Germinal center (tissue), 1 donor: Measurements from ENCODE around the gene FIZ1.

Source experiments
- DNase-seq: peaks from one replicate; pipeline ENCODE4 v3.0.0; 2012; ENCODE audit warnings: mixed read lengths, low spot score

Gene FIZ1

GRCh38 chr19:55635334-55635717, 36.0 kb upstream of the FIZ1 start:
- DNase-seq, result no peak

DNA sequence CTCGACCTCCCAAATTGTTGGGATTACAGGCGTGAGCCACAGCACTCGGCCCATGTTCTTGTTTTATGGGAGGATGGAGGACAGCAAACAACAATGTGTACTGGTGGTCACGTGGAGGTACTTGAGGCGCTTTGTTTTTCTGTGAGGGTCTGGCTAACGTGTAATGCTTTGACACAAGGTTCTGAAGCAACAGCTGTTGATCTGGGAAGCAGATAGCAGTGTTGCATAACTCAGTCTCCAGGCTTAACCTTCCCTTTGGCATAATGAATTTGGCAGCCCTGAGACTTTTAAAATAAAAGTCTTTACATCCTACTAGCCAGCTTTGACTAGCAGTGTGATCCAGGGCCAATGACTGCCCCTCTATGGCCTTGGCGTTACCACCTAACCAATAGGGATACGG, 34.5 kb upstream of the FIZ1 start:
- no peak for DNase-seq

DNA sequence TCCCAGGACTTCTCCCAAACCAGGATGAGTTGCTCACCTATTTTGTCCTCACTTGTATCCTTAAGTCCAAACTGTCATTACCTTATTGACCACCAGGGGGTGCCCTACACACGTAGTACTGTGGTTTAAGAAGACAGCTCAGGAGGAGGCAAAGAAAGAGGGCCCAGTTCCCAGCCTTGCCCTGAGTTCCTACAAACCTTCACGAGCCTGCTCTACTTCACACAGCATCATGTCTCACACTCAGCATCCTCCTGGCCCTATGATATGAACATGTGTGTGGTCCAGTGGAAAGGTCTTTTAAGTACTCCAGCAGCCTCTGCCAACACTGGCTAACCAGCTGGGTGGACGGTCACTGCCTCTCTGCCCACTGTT, 33.1 kb upstream of the FIZ1 start:
- peak; percentile 60 for DNase-seq

DNA sequence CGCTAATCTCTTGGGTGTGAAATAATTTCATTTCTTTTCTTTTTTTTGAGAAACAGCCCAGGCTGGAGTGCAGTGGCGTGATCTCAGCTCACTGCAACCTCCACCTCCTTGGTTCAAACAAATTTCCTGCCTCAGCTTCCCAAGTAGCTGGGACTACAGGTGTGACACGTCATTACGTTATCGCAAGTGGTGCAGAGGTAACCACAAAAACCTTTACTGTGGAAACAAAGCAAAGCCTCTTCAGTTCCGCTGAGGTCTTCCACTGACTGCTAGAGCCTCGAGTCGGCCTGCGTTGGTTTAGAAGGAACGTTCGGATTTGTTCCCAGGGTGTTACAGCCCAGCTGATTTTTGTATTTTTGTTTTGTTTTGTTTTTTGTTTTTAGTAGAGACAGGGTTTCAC, 27.0 kb upstream of the FIZ1 start:
- DNase-seq, result no peak

DNA sequence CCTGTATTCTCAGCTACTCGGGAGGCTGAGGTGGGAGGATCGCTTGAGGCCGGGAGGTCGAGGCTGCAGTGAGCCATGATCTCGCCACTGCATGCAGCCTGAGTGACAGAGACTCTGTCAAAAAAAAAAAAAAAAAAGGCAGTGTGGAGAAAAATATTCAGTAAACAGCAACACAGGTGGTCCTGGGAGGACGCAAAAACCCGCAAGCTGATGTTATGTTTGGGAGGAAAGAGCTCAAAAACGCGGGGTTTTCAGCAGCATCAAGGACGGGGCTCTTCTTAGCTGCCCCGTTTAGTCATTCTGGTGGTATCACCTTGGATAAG, 25.6 kb upstream of the FIZ1 start:
- DNase-seq, result no peak

GRCh38 chr19:55624109-55625003, 25.0 kb upstream of the FIZ1 start, which contains the start of gene ZNF784:
Gene ZNF784 (minus strand): TSS chr19:55624566. CDS start chr19:55624561, 5 bp downstream.
- DNase-seq, result peak; percentile 95

DNA sequence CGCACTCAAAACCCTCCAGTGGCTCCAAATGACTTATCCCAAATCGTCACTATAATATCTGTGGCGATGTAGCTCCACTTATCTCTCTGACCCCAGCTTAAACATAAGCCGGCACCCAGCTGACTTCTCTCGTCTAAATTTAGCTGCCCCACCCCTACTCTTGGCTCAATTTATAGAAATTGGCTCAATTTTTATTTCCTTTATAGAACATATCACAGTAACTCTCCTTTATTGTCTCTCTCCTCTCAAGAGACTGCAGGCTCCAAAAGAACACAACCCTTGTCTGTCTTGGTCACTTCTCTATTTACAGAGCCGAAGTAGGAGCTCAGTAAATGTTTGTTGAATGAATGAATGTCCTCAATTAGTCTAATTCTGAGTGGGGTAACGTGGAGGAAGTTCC, 24.2 kb upstream of the FIZ1 start:
- no peak for DNase-seq

GRCh38 chr19:55623130-55623529, 23.8 kb upstream of the FIZ1 start:
- DNase-seq, result no peak

- no peak for DNase-seq
Observed at GRCh38 chr19:55622242-55622969, 23.1 kb upstream of the FIZ1 start.

DNA sequence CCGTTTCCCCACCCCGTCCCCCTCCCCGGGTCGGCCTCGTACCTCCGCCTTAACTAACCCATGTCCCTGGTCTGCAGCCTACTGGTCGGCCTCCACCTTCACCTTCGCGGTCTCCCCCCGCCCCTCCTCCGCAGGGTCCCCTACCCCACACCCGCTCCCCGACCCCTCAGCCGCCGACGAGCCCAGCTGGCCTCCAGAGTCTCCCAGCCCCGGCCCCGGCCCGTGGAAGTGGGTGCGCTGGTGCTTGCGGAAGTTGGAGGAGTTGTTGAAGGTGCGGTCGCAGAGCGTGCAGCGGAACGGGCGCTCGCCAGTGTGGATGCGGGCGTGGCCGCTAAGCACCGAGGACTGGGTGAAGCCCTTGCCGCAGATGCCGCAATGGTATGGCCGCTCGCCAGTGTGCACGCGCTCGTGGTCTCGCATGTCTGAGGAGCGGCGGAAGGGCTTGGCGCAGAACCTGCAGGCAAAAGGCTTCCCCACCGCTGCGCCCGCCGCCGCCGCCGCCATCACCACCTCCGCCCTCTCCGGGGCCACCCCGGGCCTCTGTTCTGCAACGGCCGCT, 22.4 kb upstream of the FIZ1 start:
- DNase-seq, result no peak

DNA sequence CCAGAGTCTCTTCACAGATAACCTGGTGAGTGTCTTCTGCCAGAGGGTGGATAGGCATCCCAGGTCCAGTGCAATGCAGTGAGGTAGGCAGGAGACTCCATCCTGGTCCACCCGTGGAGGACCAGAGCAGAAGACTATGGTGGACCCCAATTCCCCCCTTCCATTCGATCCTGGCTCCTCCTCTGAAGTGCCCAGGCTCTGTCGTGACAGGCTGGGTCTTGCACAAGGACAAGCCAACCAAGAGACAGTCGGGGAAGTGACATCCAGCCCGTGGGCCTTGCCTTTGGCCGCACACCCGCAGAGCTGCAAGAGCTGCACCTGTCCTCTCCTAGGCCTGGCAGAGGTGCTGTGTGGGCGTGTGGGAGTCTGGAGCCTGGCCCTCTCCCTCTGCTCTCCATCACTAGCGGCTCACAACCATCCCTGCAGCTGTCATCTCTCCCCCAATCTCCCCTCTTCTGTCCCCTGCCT, 21.9 kb upstream of the FIZ1 start:
- no peak for DNase-seq

- DNase-seq, result no peak
Observed at GRCh38 chr19:55620410-55621204, 21.3 kb upstream of the FIZ1 start.

- no peak for DNase-seq
Observed at GRCh38 chr19:55619286-55619685, 20.0 kb upstream of the FIZ1 start.

DNA sequence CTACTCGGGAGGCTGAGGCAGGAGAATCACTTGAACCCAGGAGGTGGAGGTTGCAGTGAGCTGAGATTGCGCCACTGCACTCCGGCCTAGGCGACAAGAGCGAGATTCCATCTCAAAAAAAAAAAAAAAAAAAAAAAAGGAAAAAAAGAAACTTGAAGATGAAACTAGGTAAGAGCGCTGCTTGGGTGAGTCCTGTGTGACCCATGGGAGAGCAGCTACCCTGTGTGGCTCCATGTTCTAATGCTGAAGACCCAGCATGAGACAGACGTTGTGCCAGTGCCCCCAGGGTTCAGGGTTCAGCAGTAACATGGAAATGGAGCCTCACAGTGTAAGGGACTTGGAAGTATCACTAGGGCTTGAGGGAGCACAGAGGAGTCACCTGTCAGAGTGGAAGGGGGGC, 19.1 kb upstream of the FIZ1 start:
- DNase-seq, result no peak

DNA sequence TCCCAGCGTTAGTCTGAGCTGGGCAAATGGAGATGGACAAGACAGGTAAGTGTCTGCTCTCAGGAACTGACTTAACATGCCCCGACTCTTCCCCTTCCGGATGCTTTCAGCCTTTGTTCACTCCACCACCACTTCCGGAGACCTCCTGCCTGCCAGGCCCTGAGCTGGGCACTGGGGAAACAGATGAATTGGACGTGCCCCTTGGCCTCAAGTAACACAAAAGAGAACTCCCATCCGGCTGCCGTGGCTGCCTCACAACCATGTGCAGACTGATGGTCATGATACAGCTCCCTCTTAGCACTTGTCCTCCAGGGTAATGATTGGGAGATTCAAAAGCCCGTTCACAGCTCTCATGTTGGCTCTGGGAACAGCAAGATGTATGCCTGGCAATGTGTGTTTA, 18.1 kb upstream of the FIZ1 start:
- no peak for DNase-seq

DNA sequence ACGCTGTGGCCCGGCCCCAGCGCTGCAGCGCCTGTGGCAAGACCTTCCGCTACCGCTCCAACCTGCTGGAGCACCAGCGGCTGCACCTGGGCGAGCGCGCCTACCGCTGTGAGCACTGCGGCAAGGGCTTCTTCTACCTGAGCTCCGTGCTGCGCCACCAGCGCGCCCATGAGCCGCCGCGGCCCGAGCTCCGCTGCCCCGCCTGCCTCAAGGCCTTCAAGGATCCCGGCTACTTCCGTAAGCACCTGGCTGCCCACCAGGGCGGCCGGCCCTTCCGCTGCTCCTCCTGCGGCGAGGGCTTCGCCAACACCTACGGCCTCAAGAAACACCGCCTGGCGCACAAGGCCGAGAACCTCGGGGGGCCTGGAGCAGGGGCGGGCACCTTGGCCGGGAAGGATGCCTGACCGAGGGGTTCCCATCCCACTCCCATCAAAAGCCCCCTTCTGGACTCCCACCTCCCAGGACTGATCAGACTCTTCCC, 17.1 kb upstream of the FIZ1 start:
- DNase-seq, result no peak

- no peak for DNase-seq
Observed at GRCh38 chr19:55615543-55616394, 16.5 kb upstream of the FIZ1 start.

DNA sequence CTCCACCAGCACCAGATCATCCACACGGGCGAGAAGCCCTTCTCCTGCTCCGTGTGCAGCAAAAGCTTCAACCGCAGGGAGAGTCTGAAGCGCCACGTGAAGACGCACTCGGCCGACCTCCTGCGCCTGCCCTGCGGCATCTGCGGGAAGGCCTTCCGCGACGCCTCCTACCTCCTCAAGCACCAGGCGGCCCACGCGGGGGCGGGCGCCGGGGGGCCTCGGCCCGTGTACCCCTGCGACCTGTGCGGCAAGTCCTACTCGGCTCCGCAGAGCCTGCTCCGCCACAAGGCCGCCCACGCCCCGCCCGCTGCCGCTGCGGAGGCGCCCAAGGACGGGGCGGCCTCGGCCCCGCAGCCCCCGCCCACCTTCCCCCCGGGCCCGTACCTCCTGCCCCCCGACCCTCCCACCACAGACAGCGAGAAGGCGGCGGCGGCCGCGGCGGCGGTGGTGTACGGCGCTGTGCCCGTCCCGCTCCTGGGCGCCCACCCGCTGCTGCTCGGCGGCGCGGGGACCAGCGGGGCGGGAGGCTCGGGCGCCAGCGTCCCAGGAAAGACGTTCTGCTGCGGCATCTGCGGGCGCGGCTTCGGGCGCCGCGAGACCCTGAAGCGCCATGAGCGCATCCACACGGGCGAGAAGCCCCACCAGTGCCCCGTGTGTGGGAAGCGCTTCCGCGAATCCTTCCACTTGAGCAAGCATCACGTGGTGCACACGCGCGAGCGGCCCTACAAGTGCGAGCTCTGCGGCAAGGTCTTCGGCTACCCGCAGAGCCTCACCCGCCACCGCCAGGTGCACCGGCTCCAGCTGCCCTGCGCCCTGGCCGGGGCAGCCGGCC, 15.6 kb upstream of the FIZ1 start:
- no peak for DNase-seq

- no peak for DNase-seq
Observed at GRCh38 chr19:55613930-55614710, 14.8 kb upstream of the FIZ1 start.
